Osteocyte (in vitro differentiated cells): ENCODE data around the gene CDKN3. TPM values are rescaled to one million over a fixed set of nuclear protein-coding genes. Genes with fewer than 3 reads are reported as not detected.
"Not testable (repeated sequence)": the region's sequence is repeated elsewhere in the genome, so short reads cannot be mapped to it uniquely, and the experiment has no call there.

Source experiments
- DNase-seq: peaks from one replicate; pipeline ENCODE4 v3.0.0; 2021; ENCODE audit warnings: mixed read lengths; ENCODE audit not compliant: unreplicated experiment; ENCODE audit errors: extremely low spot score
- H3K27ac Mint-ChIP-seq: one replicate; pipeline ENCODE4 v1.8.0; 2021; ENCODE audit warnings: mild to moderate bottlenecking, mixed read lengths; ENCODE audit not compliant: unreplicated experiment
- H3K27me3 Mint-ChIP-seq: one replicate; pipeline ENCODE4 v1.8.0; 2021; ENCODE audit warnings: mixed read lengths; ENCODE audit not compliant: unreplicated experiment
- H3K36me3 Mint-ChIP-seq: one replicate; pipeline ENCODE4 v1.8.0; 2021; ENCODE audit warnings: mixed read lengths; ENCODE audit not compliant: unreplicated experiment
- H3K4me1 Mint-ChIP-seq: one replicate; pipeline ENCODE4 v1.8.0; 2021; ENCODE audit warnings: mixed read lengths; ENCODE audit not compliant: unreplicated experiment
- H3K4me3 Mint-ChIP-seq: one replicate; pipeline ENCODE4 v1.8.0; 2021; ENCODE audit warnings: mild to moderate bottlenecking, moderate library complexity, mixed read lengths; ENCODE audit not compliant: unreplicated experiment
- H3K9me3 Mint-ChIP-seq: one replicate; pipeline ENCODE4 v1.8.0; 2021; ENCODE audit warnings: mixed read lengths; ENCODE audit not compliant: unreplicated experiment
- total RNA-seq: library from RNA; stranded (reverse); gene quantifications from 2 replicates; pipeline ENCODE4 v1.2.1, GENCODE V29; 2021
- TF ChIP-seq, protein P1 (sequence below): fragments of 200-600 bp; sonication (generic); IDR thresholded peaks from 2 replicates; pipeline ENCODE4 v1.5.0; 2021; ENCODE audit warnings: antibody characterized with exemption, mild to moderate bottlenecking, moderate library complexity

Gene CDKN3
- total RNA-seq, 1 donor from 2014 or later = 8.5 TPM

DNA sequence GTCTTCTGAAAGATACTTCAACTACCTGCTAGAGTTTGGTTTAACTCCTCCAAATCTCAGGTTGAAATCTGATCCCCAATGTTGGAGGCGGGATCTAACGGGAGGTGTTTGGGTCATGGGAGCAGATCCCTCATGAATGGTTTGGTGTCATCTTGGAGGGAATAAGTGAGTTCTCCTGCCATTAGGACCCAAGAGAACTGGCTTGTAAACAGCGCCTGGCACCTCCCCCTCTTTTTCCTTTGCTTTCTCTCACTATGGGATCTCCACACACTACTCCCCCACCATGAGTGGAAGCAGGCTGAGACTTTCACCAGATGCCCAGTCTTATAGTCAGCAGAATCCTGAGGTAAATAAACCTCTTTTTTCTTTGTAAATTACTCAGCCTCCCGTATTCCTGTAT lies 41.9 kb downstream of the CDKN3 start:
- H3K27ac Mint-ChIP-seq = no peak overlapping the region
- peaks cover 6% of the 10 kb centered on the region for H3K36me3 Mint-ChIP-seq
- H3K4me1 Mint-ChIP-seq = peaks cover 53% of the 10 kb centered on the region
- TF ChIP-seq, protein P1, sequence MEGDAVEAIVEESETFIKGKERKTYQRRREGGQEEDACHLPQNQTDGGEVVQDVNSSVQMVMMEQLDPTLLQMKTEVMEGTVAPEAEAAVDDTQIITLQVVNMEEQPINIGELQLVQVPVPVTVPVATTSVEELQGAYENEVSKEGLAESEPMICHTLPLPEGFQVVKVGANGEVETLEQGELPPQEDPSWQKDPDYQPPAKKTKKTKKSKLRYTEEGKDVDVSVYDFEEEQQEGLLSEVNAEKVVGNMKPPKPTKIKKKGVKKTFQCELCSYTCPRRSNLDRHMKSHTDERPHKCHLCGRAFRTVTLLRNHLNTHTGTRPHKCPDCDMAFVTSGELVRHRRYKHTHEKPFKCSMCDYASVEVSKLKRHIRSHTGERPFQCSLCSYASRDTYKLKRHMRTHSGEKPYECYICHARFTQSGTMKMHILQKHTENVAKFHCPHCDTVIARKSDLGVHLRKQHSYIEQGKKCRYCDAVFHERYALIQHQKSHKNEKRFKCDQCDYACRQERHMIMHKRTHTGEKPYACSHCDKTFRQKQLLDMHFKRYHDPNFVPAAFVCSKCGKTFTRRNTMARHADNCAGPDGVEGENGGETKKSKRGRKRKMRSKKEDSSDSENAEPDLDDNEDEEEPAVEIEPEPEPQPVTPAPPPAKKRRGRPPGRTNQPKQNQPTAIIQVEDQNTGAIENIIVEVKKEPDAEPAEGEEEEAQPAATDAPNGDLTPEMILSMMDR = no peak
- DNase-seq = no peak
- no peak overlapping the region for H3K4me3 Mint-ChIP-seq
- no peaks in the 10 kb centered on the region for H3K27me3 Mint-ChIP-seq
- H3K9me3 Mint-ChIP-seq = no peaks in the 10 kb centered on the region

DNA sequence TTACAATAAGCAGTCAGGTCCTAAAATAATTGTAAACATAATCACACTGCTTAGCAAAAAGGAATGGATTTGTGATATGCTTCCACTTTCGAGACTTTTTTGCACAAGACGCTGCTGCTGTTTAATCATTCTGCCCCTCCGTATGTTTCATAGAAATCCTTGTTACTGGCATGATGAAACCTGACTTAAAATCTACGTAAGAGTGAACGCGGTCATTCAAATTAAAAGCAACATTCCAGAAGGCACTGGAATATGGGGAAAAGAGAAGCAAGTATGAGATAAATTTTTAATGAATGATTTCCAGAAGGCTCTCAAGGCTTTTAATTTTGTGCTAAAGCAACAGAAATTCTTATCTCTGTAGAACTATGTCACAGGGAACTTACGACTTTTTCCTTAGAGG lies 43.2 kb downstream of the CDKN3 start:
- H3K36me3 Mint-ChIP-seq = peaks cover 6% of the 10 kb centered on the region
- no peaks in the 10 kb centered on the region for H3K9me3 Mint-ChIP-seq
- H3K27me3 Mint-ChIP-seq = peaks cover 3% of the 10 kb centered on the region
- H3K4me1 Mint-ChIP-seq = peaks cover 47% of the 10 kb centered on the region
- no peak for DNase-seq
- TF ChIP-seq, protein P1 = no peak
- H3K4me3 Mint-ChIP-seq = peak overlapping the region; percentile 89
- peak overlapping the region; percentile 94 for H3K27ac Mint-ChIP-seq

DNA sequence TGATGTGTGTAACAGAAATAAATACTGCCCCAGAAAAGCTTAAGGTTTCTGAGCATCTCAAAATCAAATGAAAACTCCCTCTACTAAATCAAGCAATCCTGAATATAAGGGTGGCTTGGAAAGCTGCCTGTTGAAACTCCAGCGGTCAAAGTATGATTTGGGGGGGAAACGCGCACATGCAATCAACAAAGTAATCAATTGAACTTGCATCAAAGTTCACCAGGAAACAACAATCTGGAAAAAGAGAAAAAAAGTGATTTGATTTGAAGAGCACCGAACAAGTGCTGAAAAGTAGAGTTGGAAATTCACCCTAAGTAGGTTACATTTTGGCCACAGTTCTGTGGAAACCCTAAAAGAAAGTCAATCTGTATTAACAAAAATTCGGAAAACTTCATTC lies 43.7 kb downstream of the CDKN3 start:
- Mint-ChIP-seq H3K9me3 (no peaks in the 10 kb centered on the region), H3K36me3 (peaks cover 6% of the 10 kb centered on the region), H3K4me1 (peaks cover 44% of the 10 kb centered on the region), H3K27ac (peak overlapping the region; percentile 94), H3K4me3 (peak overlapping the region; percentile 89), H3K27me3 (peaks cover 3% of the 10 kb centered on the region)
- TF ChIP-seq, protein P1 = no peak
- DNase-seq = no peak

DNA sequence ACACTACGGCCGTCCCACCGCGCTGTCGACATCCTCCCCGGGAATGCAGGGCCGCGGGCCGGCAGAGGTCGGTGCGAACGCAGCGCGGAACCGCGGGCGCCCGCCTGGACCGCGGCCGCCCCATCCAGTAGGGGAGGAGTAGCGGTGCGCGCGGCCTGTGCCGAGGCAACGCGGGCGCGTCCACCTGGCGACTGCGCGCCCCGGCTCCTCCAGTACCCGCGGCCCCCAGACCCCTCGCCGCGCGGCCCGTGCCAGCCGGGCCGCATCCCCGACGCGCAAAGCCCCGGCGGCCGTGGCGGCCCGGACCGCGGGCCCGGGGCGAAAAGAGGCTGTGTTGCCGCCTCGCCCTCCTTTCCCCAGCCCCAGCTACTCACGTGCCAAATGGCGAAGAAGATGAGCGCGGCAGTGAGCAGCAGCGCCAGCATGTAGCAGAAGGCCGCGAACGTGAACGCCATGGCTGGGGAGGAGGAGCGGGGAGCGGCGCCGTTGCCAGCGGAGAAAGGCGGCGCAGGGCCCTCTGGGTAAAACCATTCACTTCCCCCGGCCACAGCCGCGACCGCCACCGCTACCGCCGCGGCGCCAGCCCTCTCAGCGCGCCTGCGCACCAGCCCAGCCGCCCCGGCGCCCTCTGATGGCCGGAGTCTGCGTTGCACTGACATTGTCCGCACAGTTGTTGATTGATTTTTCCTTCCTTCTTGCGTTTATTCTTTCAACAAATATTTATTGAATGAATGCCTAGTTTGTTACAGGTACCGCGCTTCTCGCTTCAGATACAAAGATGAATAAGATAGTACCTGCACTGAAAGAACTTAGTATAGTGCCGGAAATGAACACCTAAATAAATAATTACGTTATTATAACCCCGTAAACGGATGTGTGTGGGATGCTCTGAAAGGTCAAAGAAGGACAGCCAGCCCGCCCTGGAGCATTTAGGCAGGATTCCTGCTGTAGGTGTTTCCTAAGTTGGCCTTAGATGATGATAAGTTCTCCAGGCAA lies 44.4 kb downstream of the CDKN3 start, which contains the start of gene CNIH1:
Gene CNIH1, minus strand, starts transcription at position 502 of the 996 bp plus-strand sequence. Its CDS starts 47 bp downstream, at position 455.
- no peaks in the 10 kb centered on the region for H3K9me3 Mint-ChIP-seq
- TF ChIP-seq, protein P1 = peak; percentile 94
- H3K4me3 Mint-ChIP-seq = peak within 1 kb of the TSS; percentile 89
- peaks cover 40% of the 10 kb centered on the region for H3K4me1 Mint-ChIP-seq
- peaks cover 3% of the 10 kb centered on the region for H3K27me3 Mint-ChIP-seq
- H3K27ac Mint-ChIP-seq = peak within 1 kb of the TSS; percentile 94
- no peaks in the 10 kb centered on the region for H3K36me3 Mint-ChIP-seq
- peak; percentile 98 for DNase-seq

DNA sequence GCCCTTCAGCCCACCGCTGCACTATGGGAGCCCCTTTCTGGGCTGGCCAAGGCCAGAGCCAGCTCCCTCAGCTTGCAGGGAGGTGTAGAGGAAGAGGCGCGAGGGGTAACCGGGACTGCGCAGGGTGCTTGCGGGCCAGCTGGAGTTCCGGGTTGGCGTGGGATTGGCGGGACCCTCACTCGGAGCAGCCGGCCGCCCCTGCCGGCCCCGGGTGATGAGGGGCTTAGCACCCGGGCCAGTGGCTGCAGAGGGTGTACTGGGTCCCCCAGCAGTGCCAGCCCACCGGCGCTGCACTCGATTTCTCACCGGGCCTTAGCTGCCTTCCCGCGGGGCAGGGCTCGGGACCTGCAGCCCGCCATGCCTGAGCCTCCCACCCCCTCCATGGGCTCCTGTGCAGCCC lies 46.2 kb downstream of the CDKN3 start:
- not testable (repeated sequence) for DNase-seq, H3K27me3 Mint-ChIP-seq, H3K36me3 Mint-ChIP-seq, H3K27ac Mint-ChIP-seq, H3K4me3 Mint-ChIP-seq, H3K9me3 Mint-ChIP-seq
- H3K4me1 Mint-ChIP-seq = peaks cover 34% of the 10 kb centered on the region
